ENCODE data around the gene PTPRS.

DNA sequence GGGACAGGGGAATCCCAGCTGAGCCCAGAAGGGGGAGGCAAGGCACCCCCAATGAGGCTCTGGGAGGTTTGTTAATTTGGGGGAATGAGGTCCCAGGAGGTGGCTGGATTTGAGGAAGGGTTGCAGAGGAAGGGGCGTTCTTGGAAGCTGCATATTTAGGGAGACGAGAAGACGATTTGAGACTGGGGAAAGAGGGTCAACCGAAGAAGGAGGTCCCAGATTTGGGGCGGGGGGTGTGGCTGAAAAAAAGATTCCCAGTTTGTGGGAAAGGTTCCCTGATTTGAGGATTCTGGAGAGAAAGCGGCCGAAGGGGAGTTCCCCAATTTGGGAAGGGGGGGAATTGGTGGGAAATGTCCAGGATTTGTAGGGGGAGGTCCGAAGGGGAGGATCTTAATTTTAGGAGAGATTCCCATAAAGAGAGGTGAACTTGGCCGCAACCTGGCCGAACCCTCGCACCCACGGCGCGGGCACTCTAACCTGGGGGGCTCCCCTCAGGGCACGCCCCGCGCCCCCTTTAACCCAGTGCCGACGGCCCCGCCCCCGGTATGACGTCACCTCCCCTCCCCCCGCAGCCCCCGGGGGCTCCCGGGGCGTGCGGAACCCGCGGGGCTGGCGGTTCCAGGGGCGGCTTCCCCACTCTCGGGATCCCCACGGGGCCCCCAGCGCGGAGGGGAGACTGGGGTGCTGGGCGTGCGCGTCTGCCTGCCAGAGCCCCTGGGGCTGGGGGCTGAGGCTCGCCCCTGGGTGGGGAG, 1.2 kb downstream of the PTPRS start:
- no peak for TF ChIP-seq GATA3 (IDR thresholded peaks at IDR 0.05; ENCODE audit: low read depth, low read length)
- no peak for TF ChIP-seq GATA2 (IDR thresholded peaks at IDR 0.05; ENCODE audit: low read depth, low read length)

Measured in SH-SY5Y (cell line).